ENCODE measurements around the gene KIF6.

- TF ChIP-seq CTCF (optimal IDR thresholded peaks at IDR 0.05 in 1 of 3, IDR thresholded peaks at IDR 0.05 in 1 of 3, conservative IDR thresholded peaks at IDR 0.05 in 1 of 3; ENCODE audit: extremely low read depth in 1 of 3, insufficient read depth in 2 of 3, low read length in 3 of 3) = no peak
- no peak for TF ChIP-seq EZH2 (IDR thresholded peaks at IDR 0.05; ENCODE audit: low read length)
Measured at GRCh38 chr6:39484276-39484675, 240.9 kb downstream of the KIF6 start.
